H1 (cell line): ENCODE results near the gene LRRC45. TPM values are rescaled to one million over a fixed set of nuclear protein-coding genes. Genes with fewer than 3 reads are reported as not detected.

Experiments
- BACH1 ChIP-seq: IDR thresholded peaks from 2 replicates; pipeline ENCODE4 v1.6.1; 2012; ENCODE audit warnings: low read length, improper control_type of control experiment
- CHD2 ChIP-seq: IDR thresholded peaks from 2 replicates; pipeline ENCODE4 v1.6.1; 2012; ENCODE audit warnings: low read length, improper control_type of control experiment
- CTCF ChIP-seq, 3 experiments: IDR thresholded peaks; 1 replicate in 2 of 3; 2 replicates in 1 of 3; pipeline versions ENCODE4 v1.5.1 to v1.6.1; 2011; ENCODE audit warnings: low read length in 3 of 3, mild to moderate bottlenecking in 3 of 3, inconsistent platforms in 2 of 3, low read depth in 1 of 3, moderate library complexity in 1 of 3; ENCODE audit not compliant: insufficient read depth in 1 of 3; ENCODE audit errors: control extremely low read depth in 1 of 3
- HDAC6 ChIP-seq: IDR thresholded peaks from one replicate; pipeline ENCODE4 v1.7.1; 2012; ENCODE audit warnings: low read depth, mild to moderate bottlenecking, inconsistent platforms, low read length, moderate library complexity
- KDM4A ChIP-seq: IDR thresholded peaks from one replicate; pipeline ENCODE4 v1.7.1; 2012; ENCODE audit warnings: low read depth, mild to moderate bottlenecking, moderate library complexity, low read length, inconsistent platforms; ENCODE audit not compliant: severe bottlenecking
- MAFK ChIP-seq: IDR thresholded peaks from 2 replicates; pipeline ENCODE4 v1.6.1; 2012; ENCODE audit warnings: low read depth, mild to moderate bottlenecking, improper control_type of control experiment, low read length
- MAX ChIP-seq: IDR thresholded peaks from 2 replicates; pipeline ENCODE4 v1.6.1; 2012; ENCODE audit warnings: inconsistent platforms
- NRF1 ChIP-seq: IDR thresholded peaks from 2 replicates; pipeline ENCODE4 v1.6.1; 2011; ENCODE audit warnings: mild to moderate bottlenecking, low read depth, low read length, improper control_type of control experiment
- POLR2A ChIP-seq, 2 experiments: IDR thresholded peaks; 1 replicate in 1 of 2; 2 replicates in 1 of 2; pipeline ENCODE4 v1.6.1; 2011; ENCODE audit warnings: low read depth in 2 of 2, low read length in 2 of 2, mild to moderate bottlenecking in 2 of 2; ENCODE audit errors: control extremely low read depth in 1 of 2
- POLR2AphosphoS5 ChIP-seq: IDR thresholded peaks from 2 replicates; pipeline ENCODE4 v1.6.1; 2011; ENCODE audit warnings: low read depth, low read length
- RBBP5 ChIP-seq: IDR thresholded peaks from 2 replicates; pipeline ENCODE4 v1.7.1; 2012; ENCODE audit warnings: low read depth, mild to moderate bottlenecking, inconsistent platforms, low read length, moderate library complexity, borderline replicate concordance
- SIN3A ChIP-seq, 2 experiments: IDR thresholded peaks in 1 of 2; conservative IDR thresholded peaks in 1 of 2; 2 replicates each; pipeline ENCODE4 v1.6.1; 2011 to 2012; ENCODE audit warnings: low read length in 2 of 2, improper control_type of control experiment in 1 of 2, low read depth in 1 of 2, mild to moderate bottlenecking in 1 of 2
- TAF1 ChIP-seq: IDR thresholded peaks from 2 replicates; pipeline ENCODE4 v1.6.1; 2011; ENCODE audit warnings: mild to moderate bottlenecking, low read depth, low read length
- TBP ChIP-seq: IDR thresholded peaks from 2 replicates; pipeline ENCODE4 v1.6.1; 2011; ENCODE audit warnings: low read depth, low read length, improper control_type of control experiment
- TCF12 ChIP-seq: IDR thresholded peaks from 2 replicates; pipeline ENCODE4 v1.6.1; 2011; ENCODE audit warnings: low read depth, mild to moderate bottlenecking, low read length
- YY1 ChIP-seq: IDR thresholded peaks from 2 replicates; pipeline ENCODE4 v1.6.1; 2011; ENCODE audit warnings: low read depth, mild to moderate bottlenecking, low read length
- polyA plus RNA-seq, 7 experiments: library from polyadenylated mRNA; depleted of rRNA in 3 of 7; stranded (reverse) in 5 of 7; unstranded in 2 of 7; fragments of >200 nt in 5 of 7; fragments of 200-250 nt in 2 of 7; gene quantifications; 1 replicate in 5 of 7; 2 replicates in 1 of 7; 4 replicates in 1 of 7; pipeline versions ENCODE4 v1.2.1 to v1.2.3, GENCODE V29; 2011 to 2013; ENCODE audit warnings: missing spikeins in 2 of 7, mixed read lengths in 2 of 7
- total RNA-seq: library from RNA; stranded (reverse); fragmentation: NEBNext Ultra II Directional; extraction: Animal tissue kit (Norgen Biotek cat#: 25700); gene quantifications from 2 replicates; pipeline ENCODE4 v1.2.1, GENCODE V29; 2021

LRRC45 gene
- total and polyA plus RNA-seq, 2 of the 8 experiments (the other 6 are each of a cell fraction or from before 2014, with no cell fraction given): 11.5 to 29.0 TPM

GRCh38 chr17:82022310-82022980 lies 660 bp upstream of the LRRC45 start, which contains the start of gene CENPX (continued):
- TF ChIP-seq RBBP5 (no peak), POLR2A (IDR thresholded peaks at IDR 0.05; ENCODE audit: control extremely low read depth in 1 of 2, low read depth in 2 of 2, low read length in 2 of 2) (peak in 1 of 2 experiments; percentile 35; a peak in 1 of 3 replicates), KDM4A (peak; percentile 75), TCF12 (no peak), BACH1 (no peak), TBP (peak; percentile 34; the same call in 1 of the 2 replicates), POLR2AphosphoS5 (peak; percentile 52; the same call in 1 of the 2 replicates), MAX (peak; percentile 8; the same call in 1 of the 2 replicates), TAF1 (peak; percentile 66), HDAC6 (no peak), MAFK (no peak), CTCF (IDR thresholded peaks at IDR 0.05; ENCODE audit: control extremely low read depth in 1 of 3, insufficient read depth in 1 of 3, low read depth in 1 of 3, low read length in 3 of 3) (no peak), YY1 (no peak), NRF1 (no peak), CHD2 (no peak), SIN3A (conservative IDR thresholded peaks at IDR 0.05 in 1 of 2, IDR thresholded peaks at IDR 0.05 in 1 of 2; ENCODE audit: low read depth in 1 of 2, low read length in 2 of 2) (0 out of 4 replicates have a peak, but pooled peaks of 1 of the 2 experiments have one; percentile 19)
- TF ChIP-seq, all 59 proteins: peak for 9
